Measurements from ENCODE around the gene ELF3.
"Not testable (repeated sequence)": the region's sequence is repeated elsewhere in the genome, so short reads cannot be mapped to it uniquely, and the experiment has no call there.

The ELF3 gene

DNA sequence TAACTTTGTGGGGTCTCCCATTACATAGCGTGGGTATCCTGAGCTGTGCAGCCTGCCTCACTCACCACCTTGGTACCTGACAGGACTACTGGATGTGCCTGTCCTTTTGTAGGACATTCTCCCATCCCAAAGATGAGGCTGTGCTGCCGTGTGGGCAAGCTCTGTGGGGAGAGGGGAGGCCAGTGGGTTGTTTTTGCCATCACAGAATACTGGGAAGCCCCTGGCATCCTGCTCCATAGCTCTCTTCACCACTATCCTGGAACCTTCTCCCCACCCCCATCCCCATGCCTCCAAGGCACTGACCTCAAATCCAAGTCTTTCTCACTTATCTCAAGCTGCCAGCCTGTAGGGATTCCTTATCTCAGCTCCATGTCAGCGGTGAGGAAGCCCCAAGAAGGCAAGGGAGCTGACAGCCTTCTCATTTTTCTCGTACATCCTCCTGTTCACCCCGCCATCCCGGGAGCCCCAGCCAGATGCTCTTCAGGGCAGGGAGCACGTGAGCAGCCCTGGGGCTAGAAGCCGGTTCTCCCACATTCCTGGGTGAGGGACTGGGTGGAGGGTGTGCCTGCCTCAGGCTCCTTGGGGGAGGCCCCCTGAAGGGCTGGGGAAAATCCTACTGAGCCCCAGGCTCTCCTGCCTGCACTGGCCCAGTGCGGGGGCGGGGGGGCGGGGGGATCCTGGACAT is 2.4 kb upstream of the ELF3 start:
- DNase-seq (ENCODE audit: low spot score) = no peak

GRCh38 chr1:202009326-202010179 is 834 bp upstream of the ELF3 start:
- DNase-seq (ENCODE audit: low spot score) = peak; percentile 92

DNA sequence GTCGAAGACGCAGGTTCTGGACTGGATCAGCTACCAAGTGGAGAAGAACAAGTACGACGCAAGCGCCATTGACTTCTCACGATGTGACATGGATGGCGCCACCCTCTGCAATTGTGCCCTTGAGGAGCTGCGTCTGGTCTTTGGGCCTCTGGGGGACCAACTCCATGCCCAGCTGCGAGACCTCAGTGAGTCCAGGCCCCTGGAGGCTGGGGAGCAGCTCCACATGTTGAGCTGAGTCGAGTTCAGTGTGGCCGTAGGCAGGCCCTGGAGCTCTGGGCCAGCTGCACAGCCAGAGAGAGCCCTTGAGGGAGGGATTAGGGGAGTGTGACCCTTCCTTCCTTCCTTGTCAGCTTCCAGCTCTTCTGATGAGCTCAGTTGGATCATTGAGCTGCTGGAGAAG is 1.6 kb downstream of the ELF3 start:
- no peak for DNase-seq (ENCODE audit: low spot score)

GRCh38 chr1:202012544-202013478 is 2.4 kb downstream of the ELF3 start:
- DNase-seq (ENCODE audit: low spot score) = no peak

- DNase-seq (ENCODE audit: low spot score) = no peak
These were observed 3.2 kb downstream of the ELF3 start for GRCh38 chr1:202013603-202014002.

DNA sequence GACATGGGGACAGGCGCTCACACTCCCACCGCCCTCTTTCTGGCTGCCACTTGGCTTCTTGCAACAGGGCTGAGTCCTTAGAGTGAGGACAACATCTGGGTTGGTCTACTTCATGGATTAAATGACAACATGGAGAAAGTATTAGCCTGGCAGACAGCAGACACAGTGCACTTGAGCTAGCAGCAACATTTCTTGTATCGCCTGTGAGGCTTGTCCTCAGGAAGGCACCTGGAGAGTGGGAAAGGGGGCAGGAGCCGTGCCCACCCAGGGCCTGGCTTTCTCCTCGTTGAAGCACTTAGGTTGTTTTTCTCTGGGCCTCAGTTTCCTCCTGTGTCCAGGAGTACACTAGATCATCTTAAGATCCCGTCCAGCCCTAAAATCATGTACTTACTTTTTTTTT is 3.7 kb downstream of the ELF3 start:
- DNase-seq (ENCODE audit: low spot score) = no peak

- DNase-seq (ENCODE audit: low spot score) = no peak
These were observed 4.7 kb downstream of the ELF3 start for GRCh38 chr1:202014915-202015661.

GRCh38 chr1:202015662-202015937 is 5.2 kb downstream of the ELF3 start:
- DNase-seq (ENCODE audit: low spot score) = no peak

GRCh38 chr1:202016022-202016810 is 5.8 kb downstream of the ELF3 start:
- no peak for DNase-seq (ENCODE audit: low spot score)

DNA sequence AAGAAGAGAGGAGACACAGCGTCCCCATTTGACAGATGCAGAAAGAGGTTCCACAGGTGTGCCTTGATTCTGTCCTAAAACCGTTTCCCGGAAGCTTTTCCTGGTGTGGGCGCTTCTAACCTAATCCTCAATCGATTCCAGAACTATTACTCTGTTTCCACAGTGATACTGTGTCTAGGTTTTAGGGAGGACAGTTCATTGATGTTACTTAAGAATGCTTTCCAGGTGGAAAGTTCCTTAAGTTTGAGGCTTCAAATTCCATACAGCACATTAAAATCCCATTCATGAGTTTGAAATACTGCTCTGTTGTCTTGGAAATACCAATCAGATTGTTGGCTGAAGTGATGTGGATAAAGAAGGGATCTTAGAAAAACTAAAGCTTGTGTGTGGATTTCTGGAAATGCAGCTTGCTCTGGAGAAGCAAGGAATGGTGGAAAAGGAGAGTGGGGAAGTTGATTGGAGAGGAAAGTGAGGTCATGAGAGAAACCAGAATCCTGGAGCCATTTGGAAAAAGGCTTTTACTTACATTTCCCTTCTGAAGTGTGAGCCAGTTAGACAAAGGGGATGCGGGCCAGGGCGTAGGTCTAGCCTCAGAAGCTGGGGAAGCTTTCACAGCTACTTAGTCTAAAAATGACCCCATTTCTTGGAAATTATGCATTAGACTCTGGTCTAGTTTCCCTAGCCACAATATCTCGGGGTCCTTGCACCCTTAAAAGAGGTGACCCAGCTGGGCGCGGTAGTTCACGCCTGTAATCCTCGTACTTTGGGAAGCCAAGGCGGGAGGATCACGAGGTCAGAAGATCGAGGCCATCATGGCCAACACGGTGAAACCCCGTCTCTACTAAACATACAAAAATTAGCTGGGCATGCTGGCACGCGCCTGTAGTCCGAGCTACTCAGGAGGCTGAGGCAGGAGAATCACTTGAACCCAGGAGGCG is 6.7 kb downstream of the ELF3 start:
- no peak for DNase-seq (ENCODE audit: low spot score)

DNA sequence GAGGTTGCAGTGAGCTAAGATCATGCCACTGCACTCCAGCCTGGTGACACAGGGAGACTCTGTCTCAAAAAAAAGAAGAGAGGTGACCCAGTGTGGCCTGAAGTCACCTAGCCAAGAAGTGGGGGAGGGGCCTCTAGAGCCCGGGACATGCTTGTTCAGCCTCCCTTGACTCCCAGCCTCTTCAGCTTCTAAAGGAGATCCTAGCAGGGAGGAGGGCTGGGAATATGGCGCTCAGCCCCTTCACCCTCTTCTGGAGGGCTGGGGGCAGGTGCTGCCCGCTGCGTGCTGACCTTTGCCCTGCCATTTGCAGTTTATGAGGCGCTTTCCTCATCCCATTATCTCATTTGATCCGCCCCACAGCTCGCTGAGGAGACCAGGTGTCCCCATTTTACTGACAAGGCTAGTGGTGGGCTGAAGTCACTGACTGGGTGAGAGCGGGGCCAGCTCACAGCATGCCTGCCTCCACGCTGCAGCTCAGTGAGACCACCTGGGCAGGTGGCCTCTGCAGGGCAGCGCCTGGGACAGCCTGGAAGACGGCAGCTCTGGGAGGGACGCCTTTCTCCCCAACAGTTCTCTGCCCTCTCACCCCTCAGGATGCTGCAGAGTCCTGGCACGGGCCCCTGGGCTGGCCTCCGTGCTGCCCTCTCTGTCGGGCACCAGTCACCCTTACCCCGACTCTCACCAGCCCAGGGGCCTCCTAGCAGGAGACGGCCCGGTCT is 7.5 kb downstream of the ELF3 start:
- DNase-seq (ENCODE audit: low spot score) = no peak

DNA sequence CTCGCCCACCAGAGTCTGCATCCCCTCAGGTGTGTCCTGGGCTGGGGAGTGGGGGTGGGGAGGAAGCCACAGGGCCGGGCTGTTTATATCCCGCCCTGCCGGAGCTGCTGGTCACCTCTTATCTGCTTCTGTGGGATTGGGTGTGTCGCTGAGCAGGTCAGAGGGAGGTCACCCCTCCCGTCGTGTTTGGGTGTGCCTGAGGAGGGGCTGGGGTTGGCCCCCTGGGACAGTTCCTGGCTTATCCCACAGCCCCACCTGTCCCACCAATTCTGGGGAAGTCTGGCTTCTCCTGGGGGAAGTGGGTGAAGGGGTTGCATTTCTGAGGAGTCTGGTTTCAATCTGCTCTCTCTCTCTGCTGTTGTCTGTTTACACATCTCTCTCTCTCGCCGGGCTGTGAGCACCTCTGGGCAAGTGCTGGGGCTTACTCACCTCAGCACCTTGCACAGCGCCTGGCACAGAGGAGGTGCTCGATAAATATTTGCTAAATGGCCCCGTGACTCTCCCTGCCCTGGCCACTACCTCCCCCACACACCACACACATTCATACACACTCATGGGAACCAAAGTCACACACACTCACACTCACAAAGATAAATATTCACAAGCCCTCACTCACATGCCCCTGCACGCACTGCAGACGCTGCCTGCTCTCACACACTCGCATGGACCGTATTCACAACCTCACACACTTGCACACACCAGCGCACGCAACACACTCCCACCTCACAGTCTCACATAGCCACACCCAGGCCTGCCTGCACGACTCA is 8.3 kb downstream of the ELF3 start:
- no peak for DNase-seq (ENCODE audit: low spot score)

DNA sequence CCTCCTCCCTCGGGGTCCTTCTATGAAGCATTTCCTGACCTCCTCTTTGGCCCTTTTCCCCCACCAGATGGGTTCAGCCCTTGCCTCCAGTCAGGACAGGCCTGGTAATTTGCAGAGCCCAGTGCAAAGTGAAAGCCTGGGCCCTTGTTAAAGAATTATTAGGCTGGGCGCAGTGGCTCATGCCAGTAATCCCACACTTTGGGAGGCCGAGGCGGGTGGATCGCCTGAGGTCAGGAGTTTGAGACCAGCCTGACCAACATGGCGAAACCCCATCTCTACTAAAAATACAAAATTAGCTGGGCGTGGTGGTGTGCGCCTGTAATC is 8.8 kb downstream of the ELF3 start:
- not testable (repeated sequence) for DNase-seq (ENCODE audit: low spot score)

GRCh38 chr1:202023001-202023433 is 12.6 kb downstream of the ELF3 start:
- no peak for DNase-seq (ENCODE audit: low spot score)

GRCh38 chr1:202029171-202029665 is 18.8 kb downstream of the ELF3 start:
- DNase-seq (ENCODE audit: low spot score) = peak; percentile 87

- no peak for DNase-seq (ENCODE audit: low spot score)
These were observed 19.3 kb downstream of the ELF3 start for GRCh38 chr1:202029727-202030126.

GRCh38 chr1:202031796-202032195 is 21.4 kb downstream of the ELF3 start:
- no peak for DNase-seq (ENCODE audit: low spot score)

DNA sequence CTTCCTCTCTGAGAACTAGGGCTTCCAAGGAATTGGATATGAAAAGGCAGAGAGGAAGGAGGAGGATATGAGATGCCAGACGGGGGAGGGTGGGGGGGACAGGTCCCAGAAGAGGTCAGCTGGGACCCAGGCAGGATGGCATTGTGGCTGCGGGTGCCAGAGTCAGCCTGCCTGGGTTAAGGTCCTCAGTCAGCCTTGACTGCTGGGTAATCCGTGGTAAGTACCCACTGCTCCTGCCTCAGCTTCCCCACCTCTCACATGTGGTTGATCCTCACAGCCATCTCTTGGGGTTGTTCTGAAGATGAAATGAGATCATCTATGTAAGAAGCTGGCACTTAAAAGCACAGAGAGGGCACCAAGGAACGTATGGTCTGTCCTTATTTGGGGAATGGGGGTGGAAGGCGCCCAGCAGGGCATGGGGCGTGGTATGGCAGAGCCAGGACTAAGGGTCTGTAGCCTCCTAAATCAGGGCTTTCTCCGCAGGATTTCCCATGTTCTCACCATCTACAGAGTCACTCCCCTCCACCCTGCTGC is 23.8 kb downstream of the ELF3 start:
- DNase-seq (ENCODE audit: low spot score) = no peak
